HCT116 (cell line): Measurements from ENCODE around the gene FGD3. TPM values are rescaled to one million over a fixed set of nuclear protein-coding genes. Genes with fewer than 3 reads are reported as not detected.

Experiments
- ATAC-seq: fragments of 200-7000 bp; cut with Tn5 transposase; 2 replicates; pipeline ENCODE4 v1.9.1; 2020; ENCODE audit warnings: mild to moderate bottlenecking, moderate library complexity
- BruUV-seq: library from RNA; stranded (reverse); fragments of 400-500 nt; replicated peaks from 2 replicates; lab custom pipeline; 2021; lab: Mats Ljungman, UMichigan
- CTCF ChIA-PET: fragments of 300-600 bp; sonication (Branson Sonifier 250); formaldehyde crosslinking; loops from one replicate; lab custom pipeline; 2021; ENCODE audit warnings: antibody characterized with exemption; lab: Charles Lee
- POLR2A ChIA-PET: fragments of 300-600, 350-600 bp; sonication (Branson Sonifier 250); formaldehyde crosslinking; loops from one replicate; lab custom pipeline; 2021; ENCODE audit warnings: antibody characterized with exemption; lab: Charles Lee
- RAD21 ChIA-PET, 2 experiments: fragments of 300-600 bp; sonication (Branson Sonifier 250); formaldehyde crosslinking; loops; one replicate each; lab custom pipeline; 2023; ENCODE audit warnings: low total read pairs in 2 of 2; ENCODE audit not compliant: uncharacterized antibody in 2 of 2, unreplicated experiment in 2 of 2, low non-redundant PET in 1 of 2; lab: Charles Lee
- DNase-seq: peaks from one replicate; pipeline ENCODE4 v3.0.0-alpha.2; 2010; ENCODE audit warnings: low read depth, low spot score
- H2AFZ ChIP-seq: fragments of 200-600 bp; shearing (Covaris generic), sonication (generic); 2 replicates; pipeline ENCODE4 v1.6.1; 2017; ENCODE audit warnings: low read depth, mixed run types, mixed read lengths, antibody characterized with exemption, low read length; ENCODE audit not compliant: poor library complexity, severe bottlenecking
- H3K27ac ChIP-seq: 2 replicates; pipeline ENCODE4 v1.5.1; 2012; ENCODE audit warnings: low read depth, low read length
- H3K27me3 ChIP-seq: fragments of 200-600 bp; sonication (generic); 2 replicates; pipeline ENCODE4 v1.6.1; 2016; ENCODE audit warnings: mixed run types, low read length, mixed read lengths; ENCODE audit not compliant: insufficient read depth
- H3K36me3 ChIP-seq, 2 experiments: fragments of 200-500 bp in 1 of 2; fragments of 200-600 bp in 1 of 2; sonication (Bioruptor generic) in 1 of 2; sonication (generic) in 1 of 2; 2 replicates each; pipeline versions ENCODE4 v1.5.1 to v1.6.1; 2014 to 2016; ENCODE audit warnings: low read length in 2 of 2, inconsistent platforms in 1 of 2, mixed read lengths in 1 of 2, mixed run types in 1 of 2; ENCODE audit not compliant: insufficient read depth in 2 of 2, control insufficient read depth in 1 of 2
- H3K4me1 ChIP-seq, 2 experiments: fragments of 200-600 bp in 1 of 2; sonication (generic) in 1 of 2; 2 replicates each; pipeline versions ENCODE4 v1.5.1 to v1.6.1; 2012 to 2017; ENCODE audit warnings: low read length in 2 of 2, inconsistent platforms in 1 of 2, mild to moderate bottlenecking in 1 of 2, mixed read lengths in 1 of 2, mixed run types in 1 of 2, moderate library complexity in 1 of 2; ENCODE audit not compliant: insufficient read depth in 2 of 2, control insufficient read depth in 1 of 2
- H3K4me2 ChIP-seq: fragments of 200-600 bp; sonication (generic); 2 replicates; pipeline ENCODE4 v1.6.1; 2017; ENCODE audit warnings: mixed run types, low read length, mixed read lengths
- H3K4me3 ChIP-seq, 2 experiments: fragments of 200-600 bp in 1 of 2; sonication (generic) in 1 of 2; replicated peaks in 1 of 2; 2 replicates each; pipeline ENCODE4 v1.5.1; 2011 to 2016; ENCODE audit warnings: low read length in 2 of 2, control low read depth in 1 of 2, low read depth in 1 of 2, mild to moderate bottlenecking in 1 of 2, mixed read lengths in 1 of 2, mixed run types in 1 of 2
- H3K79me2 ChIP-seq: fragments of 200-600 bp; sonication (generic); 2 replicates; pipeline ENCODE4 v1.6.1; 2017; ENCODE audit warnings: mild to moderate bottlenecking, mixed run types, low read length, moderate library complexity, mixed read lengths; ENCODE audit not compliant: insufficient read depth
- H3K9ac ChIP-seq: fragments of 200-600 bp; sonication (generic); 2 replicates; pipeline ENCODE4 v1.6.1; 2016; ENCODE audit warnings: low read length, mixed read lengths
- H3K9me2 ChIP-seq: fragments of 200-600 bp; sonication (generic), shearing (Covaris generic); 2 replicates; pipeline ENCODE4 v1.6.1; 2017; ENCODE audit warnings: mixed run types, mild to moderate bottlenecking, moderate library complexity; ENCODE audit not compliant: insufficient read depth
- H3K9me3 ChIP-seq, 2 experiments: fragments of 200-500 bp in 1 of 2; fragments of 200-600 bp in 1 of 2; sonication (Bioruptor generic) in 1 of 2; sonication (generic) in 1 of 2; 2 replicates each; pipeline ENCODE4 v1.6.1; 2014 to 2017; ENCODE audit warnings: low read length in 2 of 2, mixed read lengths in 2 of 2, inconsistent platforms in 1 of 2, low read depth in 1 of 2, mild to moderate bottlenecking in 1 of 2, mixed run types in 1 of 2, moderate library complexity in 1 of 2; ENCODE audit not compliant: control insufficient read depth in 1 of 2, insufficient read depth in 1 of 2
- H4K20me1 ChIP-seq: fragments of 200-600 bp; sonication (generic), shearing (Covaris generic); 2 replicates; pipeline ENCODE4 v1.6.1; 2017; ENCODE audit warnings: mixed run types, mild to moderate bottlenecking, moderate library complexity; ENCODE audit not compliant: insufficient read depth
- CBX3 ChIP-seq: IDR thresholded peaks from 2 replicates; pipeline ENCODE4 v1.6.1; 2012; ENCODE audit warnings: low read depth
- CEBPB ChIP-seq: IDR thresholded peaks from 2 replicates; pipeline ENCODE4 v1.6.1; 2012; ENCODE audit warnings: low read depth
- CTCF ChIP-seq, 3 experiments: fragments of 200-600 bp in 1 of 3; sonication (generic) in 1 of 3; IDR thresholded peaks in 2 of 3; conservative IDR thresholded peaks in 1 of 3; 2 replicates each; pipeline ENCODE4 v1.5.1; 2012 to 2017; ENCODE audit warnings: low read depth in 2 of 3, low read length in 2 of 3, antibody characterized with exemption in 1 of 3, borderline replicate concordance in 1 of 3, control low read depth in 1 of 3, mild to moderate bottlenecking in 1 of 3, mixed read lengths in 1 of 3, mixed run types in 1 of 3, moderate library complexity in 1 of 3; ENCODE audit not compliant: insufficient read depth in 1 of 3
- EGR1 ChIP-seq: IDR thresholded peaks from 2 replicates; pipeline ENCODE4 v1.6.1; 2012; ENCODE audit warnings: low read depth
- EZH2phosphoT487 ChIP-seq: fragments of 200-600 bp; IDR thresholded peaks from 2 replicates; pipeline ENCODE4 v1.6.1; 2018; ENCODE audit warnings: antibody characterized with exemption, borderline replicate concordance
- JUND ChIP-seq: IDR thresholded peaks from 2 replicates; pipeline ENCODE4 v1.6.1; 2012
- MAX ChIP-seq: IDR thresholded peaks from 2 replicates; pipeline ENCODE4 v1.6.1; 2012
- POLR2AphosphoS5 ChIP-seq: IDR thresholded peaks from 2 replicates; pipeline ENCODE4 v1.6.1; 2011; ENCODE audit warnings: mild to moderate bottlenecking, low read depth, low read length, moderate library complexity
- RAD21 ChIP-seq: IDR thresholded peaks from 2 replicates; pipeline ENCODE4 v1.6.1; 2012; ENCODE audit warnings: low read depth, mild to moderate bottlenecking
- REST ChIP-seq: IDR thresholded peaks from 2 replicates; pipeline ENCODE4 v1.6.1; 2012; ENCODE audit warnings: low read depth
- SIN3A ChIP-seq: IDR thresholded peaks from 2 replicates; pipeline ENCODE4 v1.6.1; 2012; ENCODE audit warnings: low read depth
- SP1 ChIP-seq: IDR thresholded peaks from 2 replicates; pipeline ENCODE4 v1.6.1; 2012; ENCODE audit warnings: low read depth
- SRF ChIP-seq: IDR thresholded peaks from 2 replicates; pipeline ENCODE4 v1.6.1; 2012; ENCODE audit warnings: low read depth
- YY1 ChIP-seq: IDR thresholded peaks from 2 replicates; pipeline ENCODE4 v1.6.1; 2011; ENCODE audit warnings: low read length, low read depth, moderate library complexity, mild to moderate bottlenecking; ENCODE audit not compliant: insufficient replicate concordance; ENCODE audit errors: extremely low read depth
- ZBTB33 ChIP-seq: IDR thresholded peaks from 2 replicates; pipeline ENCODE4 v1.6.1; 2011; ENCODE audit warnings: mild to moderate bottlenecking, low read length, moderate library complexity; ENCODE audit not compliant: insufficient replicate concordance; ENCODE audit errors: extremely low read depth
- ZNF274 ChIP-seq: fragments of 200-500 bp; sonication (Bioruptor generic); IDR thresholded peaks from 2 replicates; pipeline ENCODE4 v1.6.1; 2014; ENCODE audit warnings: mild to moderate bottlenecking, low read depth, low read length, inconsistent platforms
- intact Hi-C: fragments of 100-400 bp; cut with micrococcal nuclease; formaldehyde crosslinking; loops from 2 replicates; pipeline ENCODE4 v1.10.0; 2022
- total RNA-seq: library from RNA; stranded (reverse); gene quantifications from one replicate; pipeline ENCODE4 v1.2.1, GENCODE V29; 2021; ENCODE audit not compliant: unreplicated experiment

Gene FGD3
- total RNA-seq, 1 experiment from 2014 or later = 3.3 TPM

- intact Hi-C loops = no loop called here
- ChIA-PET CTCF (no interaction called here), RAD21 (no interaction called here)
These were observed 133.1 kb downstream of the FGD3 start for GRCh38 chr9:93080406-93080805.

More at GRCh38 chr9:93080406-93080805, 133.1 kb downstream of the FGD3 start:
- no peaks in the 10 kb centered on the region; a peak in 2 of 4 replicates for H3K36me3 ChIP-seq
- no peak overlapping the region for H3K4me3 ChIP-seq
- H3K79me2 ChIP-seq = no peaks in the 10 kb centered on the region
- no peaks in the 10 kb centered on the region for H3K9me2 ChIP-seq
- BruUV-seq = no TSS peak
- no peaks in the 10 kb centered on the region for H3K4me1 ChIP-seq
- no peaks in the 10 kb centered on the region for H4K20me1 ChIP-seq
- H3K9me3 ChIP-seq = no peaks in the 10 kb centered on the region; a peak in 1 of 4 replicates
- TF ChIP-seq CTCF (IDR thresholded peaks at IDR 0.05 in 2 of 3, conservative IDR thresholded peaks at IDR 0.05 in 1 of 3; ENCODE audit: borderline replicate concordance in 1 of 3, insufficient read depth in 1 of 3, low read depth in 2 of 3, low read length in 2 of 3) (no peak), ZNF274 (no peak), EGR1 (no peak), CBX3 (no peak), POLR2AphosphoS5 (no peak), SP1 (no peak), REST (no peak), SRF (no peak), EZH2phosphoT487 (no peak), YY1 (no peak), MAX (no peak), SIN3A (no peak), JUND (no peak), ZBTB33 (no peak), CEBPB (no peak), RAD21 (no peak)
- no peak overlapping the region for H2AFZ ChIP-seq
- no peak overlapping the region for H3K27ac ChIP-seq
- POLR2A ChIA-PET = no interaction called here
- H3K9ac ChIP-seq = no peak overlapping the region
- DNase-seq = no peak
- no peak overlapping the region for H3K4me2 ChIP-seq
- ATAC-seq = no peak
- H3K27me3 ChIP-seq = no peaks in the 10 kb centered on the region
